Measurements from ENCODE around the gene TRIM25. TPM values are rescaled to one million over a fixed set of nuclear protein-coding genes. Genes with fewer than 3 reads are reported as not detected.

TRIM25 gene
- total RNA-seq, 1 donor from 2014 or later, result 19.5 TPM

DNA sequence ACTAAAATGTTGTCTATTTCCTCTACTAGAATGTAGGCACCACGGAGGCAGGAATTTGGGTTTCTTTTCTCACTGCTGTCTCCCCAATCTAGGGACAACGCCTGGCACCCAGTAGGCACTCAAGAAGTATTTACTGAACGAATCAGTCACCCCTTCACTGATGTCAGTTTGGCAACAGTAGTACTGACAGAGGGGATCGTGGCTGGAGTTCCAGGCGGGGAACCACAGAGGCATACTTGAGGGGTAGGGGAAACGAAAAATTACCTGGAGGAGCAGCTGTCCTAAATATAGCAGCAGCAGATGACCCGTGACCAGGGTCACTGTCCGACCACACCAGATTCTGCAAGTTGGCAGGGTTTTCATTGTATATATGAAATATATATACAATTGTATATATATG is 33.3 kb downstream of the TRIM25 start:
- intact Hi-C loops (cut with micrococcal nuclease), result no loop called here
- DNase-seq (no peak), ATAC-seq (no peak)

DNA sequence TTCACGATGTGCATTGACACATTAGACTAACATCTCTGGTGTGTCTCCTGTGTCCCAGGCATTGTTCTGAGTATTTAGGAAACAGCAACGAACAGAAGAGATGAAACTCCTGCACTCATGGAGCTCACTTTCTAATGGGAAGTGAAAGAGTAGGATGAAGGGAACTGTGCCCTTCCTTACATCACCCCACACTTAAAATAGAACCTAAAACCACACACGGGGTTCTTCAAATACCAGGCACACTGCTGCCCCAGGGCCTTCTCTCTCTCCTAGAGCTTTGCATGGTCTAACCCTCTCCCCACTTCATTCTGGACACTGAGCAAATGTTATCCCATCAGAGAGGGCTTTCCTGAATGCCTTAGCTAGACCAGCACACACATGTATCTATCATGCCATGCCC is 33.7 kb downstream of the TRIM25 start:
- intact Hi-C loops (cut with micrococcal nuclease), result no loop called here
- DNase-seq, result no peak
- ATAC-seq, result no peak

DNA sequence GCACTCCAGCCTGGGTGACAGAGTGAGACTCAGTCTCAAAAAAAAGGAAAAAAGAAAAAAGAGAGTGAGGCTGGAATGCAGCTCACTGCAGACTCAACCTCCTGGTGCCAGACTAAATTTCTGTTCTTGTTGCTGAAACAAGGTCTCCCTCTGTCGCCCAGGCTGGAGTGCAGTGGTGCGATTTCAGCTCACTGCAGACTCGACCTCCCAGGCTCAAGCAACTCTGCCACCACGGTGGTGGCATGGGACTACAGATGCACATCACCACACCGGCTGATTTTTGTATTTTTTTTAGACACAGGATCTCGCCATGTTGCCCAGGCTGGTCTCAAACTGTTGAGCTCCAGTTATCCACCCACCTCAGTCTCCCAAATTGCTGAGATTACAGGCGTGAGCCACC is 34.6 kb downstream of the TRIM25 start:
- ATAC-seq, result no peak
- intact Hi-C loops (cut with micrococcal nuclease), result no loop called here
- DNase-seq, result no peak

DNA sequence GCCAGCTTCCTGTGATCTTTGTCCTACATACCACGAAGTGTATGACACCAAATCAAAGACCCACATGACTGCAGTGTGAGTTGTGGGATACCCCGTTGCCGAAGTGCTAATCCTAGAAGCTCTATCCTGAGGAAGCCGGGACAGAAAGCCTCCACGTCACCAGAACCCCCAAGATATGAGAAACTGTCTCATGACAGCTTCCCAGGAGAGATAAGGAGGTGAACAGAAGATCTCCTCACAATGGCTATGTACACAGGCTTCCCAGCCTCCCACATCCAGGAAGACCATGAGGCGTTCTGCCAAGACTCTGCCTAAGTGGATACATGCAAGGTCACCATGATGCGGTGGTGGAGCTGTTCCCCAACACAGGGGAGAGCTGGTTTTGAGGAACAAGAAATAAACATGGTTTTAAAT is 37.1 kb downstream of the TRIM25 start:
- no peak for DNase-seq
- intact Hi-C loops (cut with micrococcal nuclease), result no loop called here
- no peak for ATAC-seq

DNA sequence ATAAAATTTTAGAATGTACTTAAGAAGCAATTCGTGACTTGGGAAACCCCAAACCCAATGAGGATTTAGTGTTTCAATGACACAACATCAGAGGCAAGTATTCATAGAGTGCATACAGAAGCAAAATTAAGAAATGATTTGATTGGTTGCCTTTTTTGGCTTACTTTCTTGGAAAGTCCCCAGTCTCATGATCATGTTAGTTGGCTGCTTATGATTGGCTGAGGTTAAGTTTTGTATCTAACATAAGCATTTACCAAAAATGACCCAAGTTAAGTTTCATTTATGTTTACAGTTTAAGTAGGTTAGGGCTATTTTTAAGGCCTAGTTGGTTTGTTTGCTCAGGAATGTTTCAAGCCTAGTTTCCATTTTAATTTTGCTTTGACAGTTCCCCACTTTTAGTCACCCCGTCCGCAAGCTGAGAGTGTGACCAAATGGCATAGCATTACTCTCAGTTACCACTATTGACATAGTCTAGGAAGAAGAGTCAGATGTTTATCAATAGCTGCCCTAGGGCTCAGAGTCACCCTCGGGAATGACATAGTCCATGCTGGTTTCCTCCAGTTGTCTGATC is 43.7 kb downstream of the TRIM25 start:
- intact Hi-C loops (cut with micrococcal nuclease), result no loop called here

DNA sequence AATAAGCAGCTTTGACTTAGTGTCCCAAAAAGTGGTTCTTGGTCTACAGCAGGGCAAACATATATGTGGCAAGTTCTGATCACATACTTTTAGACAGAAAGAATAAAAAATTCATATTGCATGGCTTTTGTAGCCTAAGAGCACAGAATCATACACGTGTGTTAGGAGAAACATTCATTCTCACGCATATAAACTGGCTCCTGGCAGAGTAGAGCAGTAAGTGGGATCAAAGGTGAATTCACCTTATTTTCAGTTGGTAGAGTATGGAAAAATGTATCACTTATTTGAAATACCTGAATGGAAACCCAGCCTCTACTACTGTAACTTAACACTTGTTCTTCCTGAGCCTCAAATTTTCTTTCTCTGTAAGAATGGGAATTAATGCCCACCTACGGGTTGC is 45.1 kb downstream of the TRIM25 start:
- DNase-seq (no peak), ATAC-seq (no peak)
- intact Hi-C loops (cut with micrococcal nuclease), result no loop called here

More for the DNA sequence above, 43.7 kb downstream of the TRIM25 start:
- ATAC-seq (no peak), DNase-seq (no peak)

DNA sequence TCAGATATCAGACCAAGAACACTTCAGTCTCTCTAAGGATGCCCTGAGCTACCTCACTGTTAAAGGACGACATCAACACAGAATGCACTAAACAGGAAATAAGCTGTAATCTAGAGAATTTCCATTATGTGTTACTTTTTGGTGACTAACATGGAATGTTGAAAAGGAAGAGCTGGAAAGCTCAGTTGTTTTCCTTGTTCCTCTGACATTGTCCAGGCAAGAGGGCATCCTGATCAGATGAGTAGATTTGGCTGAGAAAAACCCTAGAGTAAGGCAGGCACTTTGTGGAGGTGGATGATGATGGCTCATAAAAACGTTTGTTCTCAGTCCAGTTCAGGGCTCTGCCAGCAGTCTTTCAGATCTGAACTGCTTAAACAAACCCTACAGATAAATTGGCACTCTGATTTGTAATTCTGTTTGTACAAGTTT is 45.9 kb downstream of the TRIM25 start:
- DNase-seq, result no peak
- intact Hi-C loops (cut with micrococcal nuclease), result no loop called here
- ATAC-seq, result no peak

DNA sequence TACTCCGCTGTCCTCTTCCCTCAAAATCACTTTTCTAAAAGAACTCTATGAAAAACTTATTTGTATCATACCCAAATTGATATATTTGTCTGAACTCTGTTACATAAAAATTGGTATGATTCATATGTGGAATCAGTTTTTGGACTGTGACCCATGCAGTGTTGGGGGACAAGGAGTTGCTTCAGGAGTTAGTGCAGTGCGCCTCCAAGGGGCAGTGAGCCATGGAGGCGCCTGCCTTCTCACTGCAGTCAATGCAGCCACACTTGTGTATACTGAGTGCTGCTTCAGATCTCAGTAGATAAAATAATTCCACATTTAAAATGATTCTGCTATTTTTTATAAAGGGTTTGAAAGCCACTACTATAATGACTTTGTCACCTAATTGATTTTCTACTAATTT is 47.4 kb downstream of the TRIM25 start:
- ATAC-seq (no peak), DNase-seq (no peak)
- intact Hi-C loops (cut with micrococcal nuclease), result no loop called here

DNA sequence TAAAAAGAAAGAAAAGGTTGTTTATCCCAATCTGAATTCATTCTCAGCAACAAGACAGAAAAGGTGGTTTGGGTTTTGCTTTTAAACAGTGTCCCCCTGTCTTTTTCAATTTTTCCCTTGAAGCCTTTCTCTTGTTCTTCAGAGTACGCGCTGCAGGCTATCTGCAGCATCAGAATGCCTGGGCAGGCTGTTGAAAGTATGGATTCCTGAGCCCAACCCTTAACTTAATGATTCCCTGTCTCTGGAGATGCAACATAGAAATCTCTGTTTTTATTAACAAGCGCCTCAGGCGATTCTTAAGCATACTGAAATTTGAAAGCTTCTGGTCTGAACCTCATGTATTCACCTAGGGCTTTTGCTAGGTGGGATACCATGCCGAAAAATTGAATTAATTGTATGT is 47.8 kb downstream of the TRIM25 start:
- intact Hi-C loops (cut with micrococcal nuclease), result no loop called here
- ATAC-seq, result no peak
- DNase-seq, result no peak

DNA sequence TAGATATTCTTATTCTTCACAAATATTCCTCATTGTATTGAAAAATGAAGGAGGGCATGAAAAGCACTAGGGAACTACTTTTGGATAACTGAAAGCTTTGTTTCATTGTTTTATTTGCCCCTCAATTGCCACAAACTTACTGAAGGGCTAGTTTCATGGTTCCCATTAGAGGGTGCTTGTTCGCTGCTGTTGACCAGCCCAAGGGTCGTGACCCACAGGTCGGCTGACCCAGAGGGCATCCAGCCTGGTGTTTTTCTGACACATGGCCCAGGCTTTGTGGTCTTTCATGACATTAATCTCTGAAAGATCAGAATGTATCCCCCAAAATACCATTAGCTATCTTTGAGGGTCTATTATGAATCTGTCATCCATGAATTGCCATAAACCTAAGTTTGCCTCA is 49.9 kb downstream of the TRIM25 start:
- ATAC-seq, result no peak
- no peak for DNase-seq
- intact Hi-C loops (cut with micrococcal nuclease), result no loop called here

DNA sequence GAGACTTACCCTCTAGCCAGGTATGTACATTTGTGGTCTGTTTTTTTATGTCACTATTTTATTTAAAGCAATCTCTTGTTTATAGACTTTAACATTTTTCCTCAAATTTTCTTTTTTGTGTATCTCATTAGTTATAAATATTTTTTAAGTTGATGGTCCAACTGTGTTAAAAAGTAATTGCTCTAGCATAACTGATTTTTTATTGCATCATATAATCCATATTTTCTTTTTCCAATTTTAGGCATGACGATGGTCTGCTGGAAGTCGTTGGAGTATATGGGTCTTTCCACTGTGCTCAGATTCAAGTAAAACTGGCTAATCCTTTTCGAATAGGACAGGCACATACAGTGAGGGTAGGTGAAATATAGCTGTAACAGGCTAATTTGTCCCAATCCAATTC is 52.0 kb downstream of the TRIM25 start:
- ATAC-seq, result no peak
- no peak for DNase-seq
- intact Hi-C loops (cut with micrococcal nuclease), result no loop called here

DNA sequence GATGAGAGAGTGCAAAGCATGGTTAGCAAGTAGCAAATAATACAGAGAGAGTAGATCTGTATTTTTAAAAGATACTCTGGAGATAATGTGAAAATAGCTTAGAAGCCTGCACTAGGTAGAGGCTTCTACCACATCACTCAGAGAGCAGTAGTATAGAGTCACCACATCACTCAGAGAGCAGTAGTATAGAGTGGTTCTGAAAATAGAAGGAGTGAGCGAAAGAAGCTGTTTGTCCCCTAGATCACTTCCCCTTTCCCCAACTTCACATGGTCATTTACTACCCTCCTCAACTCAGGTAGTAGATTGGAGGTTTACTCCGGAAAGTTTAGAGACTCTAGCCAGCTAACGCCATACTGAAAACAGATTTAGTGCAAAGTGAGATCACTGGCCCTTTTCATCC is 62.8 kb downstream of the TRIM25 start:
- intact Hi-C loops (cut with micrococcal nuclease), result no loop called here

DNA sequence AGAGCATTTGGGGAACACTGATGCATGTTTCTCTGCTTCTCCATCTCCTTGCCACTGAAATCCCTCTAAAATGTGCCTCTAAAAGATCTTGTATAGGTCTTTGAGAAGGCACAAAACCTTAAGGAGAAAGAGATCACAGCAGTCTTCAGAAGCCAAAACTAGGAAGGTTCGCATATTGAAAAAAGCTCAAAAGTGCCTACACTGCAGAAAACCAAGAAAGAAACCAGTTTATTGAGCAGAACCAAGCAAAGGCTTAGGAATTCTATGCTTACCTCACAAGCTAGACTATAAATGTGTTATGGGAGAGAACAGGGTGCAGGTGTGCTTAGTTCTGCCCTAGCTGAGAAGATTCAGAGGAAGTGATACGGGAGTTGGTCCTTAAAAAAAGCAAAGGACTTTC is 63.3 kb downstream of the TRIM25 start:
- DNase-seq, result no peak
- ATAC-seq, result no peak
- intact Hi-C loops (cut with micrococcal nuclease), result no loop called here

More for the DNA sequence above, 62.8 kb downstream of the TRIM25 start:
- ATAC-seq, result no peak
- DNase-seq, result no peak

DNA sequence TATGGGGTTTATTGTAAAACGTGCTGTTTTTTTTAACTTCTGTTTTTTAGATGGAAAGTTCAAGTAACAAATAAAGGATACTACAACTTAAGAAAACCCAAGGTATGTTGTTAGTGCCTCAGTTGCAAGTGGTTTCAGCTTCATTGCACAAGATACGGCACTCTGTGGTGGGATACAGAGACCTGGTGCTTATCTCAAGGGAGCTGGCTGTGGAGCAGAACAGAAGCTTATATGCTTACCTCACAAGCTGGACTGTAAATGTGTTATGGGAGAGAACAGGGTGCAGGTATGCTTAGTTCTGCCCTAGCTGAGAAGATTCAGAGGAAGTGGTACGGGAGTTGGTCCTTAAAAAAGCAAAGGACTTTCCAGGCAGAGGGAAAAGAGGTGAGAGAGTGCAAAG is 64.7 kb downstream of the TRIM25 start:
- DNase-seq, result no peak
- no peak for ATAC-seq
- intact Hi-C loops (cut with micrococcal nuclease), result no loop called here

DNA sequence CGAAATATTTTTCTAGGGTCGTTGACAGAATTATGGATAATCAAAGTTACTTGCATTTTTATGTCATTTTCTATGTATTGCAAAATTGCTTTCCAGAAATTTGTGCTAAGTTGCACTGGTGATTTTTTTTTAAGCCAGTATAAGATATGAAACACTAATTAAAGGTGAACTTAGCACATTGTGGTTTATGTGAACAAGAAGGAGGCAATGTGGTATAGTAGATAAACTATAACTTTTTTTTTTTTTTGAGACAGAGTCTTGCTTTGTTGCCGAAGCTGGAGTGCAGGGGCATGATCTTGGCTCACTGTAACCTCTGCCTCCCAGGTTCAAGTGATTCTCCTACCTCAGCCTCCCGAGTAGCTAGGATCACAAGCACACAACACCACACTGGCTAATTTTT is 66.7 kb downstream of the TRIM25 start:
- DNase-seq, result no peak
- intact Hi-C loops (cut with micrococcal nuclease), result no loop called here
- ATAC-seq, result no peak

DNA sequence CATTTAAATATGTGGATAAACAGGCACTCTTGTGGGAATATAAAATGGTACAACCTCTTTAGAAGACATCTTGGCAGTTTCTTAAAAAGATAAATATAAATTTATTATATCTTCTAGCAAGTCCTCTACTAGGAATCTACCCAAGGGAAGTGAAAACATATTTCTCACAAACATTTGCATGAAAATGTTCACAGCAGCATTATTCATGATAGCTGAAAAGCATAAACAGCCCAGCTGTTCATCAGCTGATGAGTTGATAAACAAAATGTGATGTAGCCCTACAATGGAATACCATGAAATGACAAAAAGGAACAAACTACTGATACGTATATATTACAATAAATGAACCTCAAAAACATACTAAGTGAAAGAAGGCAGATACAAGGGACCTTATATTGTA is 67.9 kb downstream of the TRIM25 start:
- intact Hi-C loops (cut with micrococcal nuclease), result no loop called here
- no peak for DNase-seq
- no peak for ATAC-seq

DNA sequence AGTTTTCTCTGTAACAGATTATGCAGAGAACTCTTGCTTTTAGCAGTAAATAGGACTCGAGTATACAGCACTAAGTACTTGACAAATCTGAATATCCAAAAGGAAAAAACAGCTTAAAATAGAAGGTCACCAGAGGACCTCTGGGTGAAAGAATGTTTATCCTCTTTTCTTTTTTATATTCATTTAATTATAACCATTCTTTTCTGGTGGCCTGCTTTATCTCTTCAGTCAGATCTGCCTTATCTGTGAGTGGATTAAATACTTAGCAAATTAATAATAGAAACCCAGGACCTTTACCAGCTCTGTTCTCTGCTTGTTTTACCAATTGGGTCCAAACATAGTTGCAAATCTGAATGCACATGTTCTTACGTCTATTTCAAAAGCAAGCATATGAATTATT is 71.3 kb downstream of the TRIM25 start:
- ATAC-seq (no peak), DNase-seq (no peak)
- intact Hi-C loops (cut with micrococcal nuclease), result no loop called here

DNA sequence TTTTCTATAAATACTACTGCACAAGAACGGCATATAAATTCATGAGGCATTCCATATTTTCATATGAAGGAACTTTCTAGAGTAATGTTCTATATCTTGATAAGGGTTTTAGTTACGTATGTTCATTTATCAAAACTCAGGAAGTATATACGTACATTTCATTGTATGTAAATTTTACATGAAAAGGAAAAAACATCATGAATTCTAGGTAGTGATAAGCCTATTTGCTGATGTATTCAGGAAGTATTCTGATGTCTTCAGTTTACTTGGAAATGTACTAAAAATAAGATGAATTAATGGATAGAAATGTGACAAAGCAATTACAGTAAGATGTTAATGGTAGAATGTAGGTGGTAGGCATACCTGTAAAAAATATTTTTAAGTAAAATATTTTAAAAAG is 75.2 kb downstream of the TRIM25 start:
- DNase-seq, result no peak
- ATAC-seq, result no peak
- intact Hi-C loops (cut with micrococcal nuclease), result no loop called here
